ENCODE measurements around the gene RPL32.
"Not testable (repeated sequence)": the region's sequence is repeated elsewhere in the genome, so short reads cannot be mapped to it uniquely, and the experiment has no call there.

The RPL32 gene

DNA sequence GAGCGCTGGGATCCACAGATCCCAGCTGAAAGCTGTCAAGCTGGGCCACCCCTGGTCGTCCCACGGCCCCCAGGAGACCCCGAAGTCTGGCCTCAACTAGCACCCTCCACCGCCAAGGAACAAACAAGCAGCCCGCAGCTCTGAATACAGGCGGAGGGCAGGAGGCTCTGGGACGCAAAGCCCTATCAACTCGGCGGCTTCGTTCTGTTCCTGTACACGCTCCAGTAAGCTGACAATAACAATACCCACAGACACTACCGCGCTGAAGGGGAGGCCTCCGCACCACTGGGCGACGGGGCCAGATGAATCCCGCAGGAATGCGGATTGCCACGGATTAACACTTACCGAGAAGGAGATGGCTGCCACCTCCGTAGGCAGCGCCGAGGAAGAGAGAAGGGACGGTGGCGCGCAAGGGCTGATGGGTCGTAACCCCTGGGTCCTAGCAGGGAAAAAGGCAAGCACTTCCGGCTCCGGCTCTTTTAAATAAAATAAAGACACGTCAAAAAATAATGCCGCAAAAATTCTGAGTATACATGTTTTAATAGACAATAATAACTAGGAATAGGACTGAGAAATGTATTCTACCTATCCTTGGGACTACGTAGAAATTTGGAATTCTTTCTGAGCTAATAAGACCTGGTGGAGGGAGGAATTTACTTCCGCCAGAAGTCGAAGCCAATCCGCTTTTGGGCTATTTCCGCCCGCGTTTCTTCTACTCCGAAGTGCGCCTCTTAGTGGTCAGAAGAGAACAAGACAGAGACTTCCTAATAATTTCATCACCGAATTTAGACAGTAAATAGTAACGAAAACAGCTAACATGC is at the start of gene RPL32:
Gene RPL32, minus strand, starts transcription at position 417 of the 821 bp plus-strand sequence. CDS start 1,328 bp downstream, outside the sequence.
- DNase-seq (ENCODE audit: low read depth), result peak; percentile 68

DNA sequence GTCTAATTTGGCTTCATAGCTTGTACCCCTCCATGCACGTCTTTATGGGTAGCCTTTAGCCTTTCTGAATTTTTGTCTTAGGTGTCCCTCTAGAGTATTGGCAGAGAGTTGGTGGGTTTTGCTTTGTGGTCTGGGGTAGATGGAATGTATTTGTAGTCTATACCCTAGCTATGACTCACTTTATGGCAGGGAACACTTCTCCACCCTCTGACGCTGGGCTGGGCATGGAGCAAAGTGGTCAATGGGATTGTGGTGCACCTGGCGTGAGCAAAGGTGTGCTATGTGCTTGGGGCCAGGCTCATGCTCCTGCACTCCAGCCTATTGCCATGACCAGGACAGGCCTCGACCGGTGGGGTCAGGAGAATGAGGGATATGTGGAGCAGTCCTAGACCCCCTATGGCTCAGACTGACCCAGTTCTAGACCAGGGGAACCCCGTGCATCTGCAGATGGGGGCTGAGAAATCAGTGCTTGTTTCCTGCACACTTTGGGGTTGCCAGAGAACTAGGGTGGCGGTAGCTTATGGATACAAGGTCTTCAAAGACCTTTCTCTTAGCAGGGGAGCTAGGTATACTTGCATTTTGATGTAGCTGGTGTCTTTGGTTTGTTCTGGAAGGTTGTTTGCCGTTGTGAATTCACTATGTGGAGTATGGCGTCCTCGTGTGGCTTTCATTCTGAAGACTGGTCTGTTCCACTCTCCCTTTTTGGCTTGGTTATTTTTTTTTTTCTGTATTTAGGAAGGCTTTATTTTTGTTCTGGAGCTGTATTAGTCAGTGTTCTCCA is 49.4 kb upstream of the RPL32 start:
- DNase-seq (ENCODE audit: low read depth), result no peak

- no peak for DNase-seq (ENCODE audit: low read depth)
These were observed 45.4 kb upstream of the RPL32 start for GRCh38 chr3:12886736-12887135.

- DNase-seq (ENCODE audit: low read depth), result no peak
These were observed 44.8 kb upstream of the RPL32 start for GRCh38 chr3:12886106-12886679.

DNA sequence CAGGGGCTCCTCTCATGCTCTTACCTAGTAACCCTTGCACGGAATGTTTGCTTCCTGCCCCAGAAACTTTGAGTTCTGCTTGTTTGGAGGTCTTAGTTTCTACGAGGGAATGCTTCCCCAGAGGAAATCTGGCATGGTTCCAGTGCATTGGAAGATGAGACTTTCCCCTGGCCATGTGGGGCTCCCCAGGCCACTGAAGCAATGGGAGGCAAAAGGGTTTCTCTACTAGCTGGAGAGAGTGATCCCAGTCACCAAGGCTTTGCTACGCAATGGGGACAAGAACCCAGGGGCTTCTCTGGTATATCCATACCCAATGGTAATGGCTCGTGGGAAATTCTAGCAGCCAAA is 44.2 kb upstream of the RPL32 start:
- DNase-seq (ENCODE audit: low read depth), result no peak

GRCh38 chr3:12884790-12885582 is 43.6 kb upstream of the RPL32 start:
- DNase-seq (ENCODE audit: low read depth), result no peak

DNA sequence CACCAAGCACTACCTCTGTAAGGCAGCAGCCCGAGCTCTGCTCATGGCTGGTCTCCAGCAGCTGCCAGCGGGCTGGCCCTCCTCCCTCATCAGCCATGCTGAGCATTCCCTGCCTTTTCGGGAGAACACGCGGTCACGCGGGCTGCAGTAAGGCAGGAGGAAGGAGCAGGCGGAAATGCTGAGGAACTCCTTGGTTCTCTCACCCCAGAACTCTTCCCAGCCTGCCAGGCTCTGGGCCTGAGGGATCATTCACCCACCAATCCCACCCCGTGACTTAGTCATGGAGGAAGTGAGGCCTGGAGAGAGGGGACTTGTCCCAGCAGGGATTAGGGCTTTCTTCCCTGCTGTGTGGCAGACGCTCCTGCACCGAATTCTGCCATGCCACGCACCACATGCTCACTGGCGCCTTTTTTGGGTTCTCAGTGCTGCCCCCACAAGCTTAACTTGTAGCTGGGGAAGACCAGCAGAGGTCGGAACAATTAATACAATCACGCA is 42.9 kb upstream of the RPL32 start:
- DNase-seq (ENCODE audit: low read depth), result no peak

DNA sequence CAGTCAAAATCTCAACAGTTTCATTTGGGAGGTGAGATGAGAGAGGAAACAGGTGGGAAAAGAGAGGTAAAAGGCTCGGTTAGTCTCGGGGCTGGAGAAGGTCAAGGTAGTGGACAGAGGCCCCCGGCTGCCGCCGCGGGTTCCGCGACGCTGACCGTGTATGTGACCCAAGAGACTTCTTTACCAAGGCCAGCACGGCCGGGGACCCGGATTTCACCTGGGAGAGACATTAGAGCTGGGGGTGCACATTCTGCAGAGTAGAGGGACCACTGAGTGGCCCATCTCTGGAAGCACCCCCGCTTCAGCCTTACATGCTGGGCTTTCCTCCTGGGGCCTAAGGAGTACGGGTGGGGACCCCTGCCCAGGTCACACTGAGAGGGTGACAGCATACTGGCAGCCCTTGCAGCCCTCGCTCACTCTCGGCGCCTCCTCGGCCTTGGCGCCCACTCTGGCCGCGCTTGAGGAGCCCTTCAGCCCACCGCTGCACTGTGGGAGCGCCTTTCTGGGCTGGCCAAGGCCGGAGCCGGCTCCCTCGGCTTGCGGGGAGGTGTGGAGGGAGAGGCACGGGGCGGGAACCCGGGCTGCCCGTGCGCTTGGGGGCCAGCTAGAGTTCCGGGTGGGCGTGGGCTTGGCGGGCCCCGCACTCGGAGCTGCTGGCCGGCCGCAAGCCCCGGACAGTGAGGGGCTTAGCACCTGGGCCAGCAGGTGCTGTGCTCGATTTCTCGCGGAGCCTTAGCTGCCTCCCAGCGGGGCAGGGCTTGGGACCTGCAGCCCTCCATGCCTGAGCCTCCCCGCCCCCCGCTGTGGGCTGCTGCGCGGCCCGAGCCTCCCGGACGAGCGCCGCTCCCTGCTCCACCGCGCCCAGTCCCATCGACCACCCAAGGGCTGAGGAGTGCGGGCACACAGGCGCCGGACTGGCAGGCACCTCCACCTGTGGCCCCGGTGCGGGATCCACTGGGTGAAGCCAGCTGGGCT is 41.3 kb upstream of the RPL32 start:
- DNase-seq (ENCODE audit: low read depth), result no peak

DNA sequence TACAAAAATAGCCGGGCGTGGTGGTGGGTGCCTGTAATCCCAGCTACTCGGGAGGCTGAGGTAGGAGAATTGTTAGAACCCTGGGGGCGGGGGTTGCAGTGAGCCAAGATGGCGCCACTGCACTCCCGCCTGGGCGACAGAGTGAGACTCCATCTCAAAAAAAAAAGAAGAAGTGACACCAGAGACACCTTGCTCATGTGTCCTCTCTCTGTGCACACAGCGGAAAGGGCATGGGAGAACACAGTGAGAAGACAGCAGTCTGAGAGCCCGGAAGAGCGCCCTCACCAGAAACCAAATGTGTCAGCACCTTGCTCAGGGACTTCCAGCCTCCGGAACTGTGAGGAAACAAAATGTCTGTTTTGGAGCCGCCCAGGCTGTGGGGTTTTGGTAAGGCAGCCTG is 40.5 kb upstream of the RPL32 start:
- not testable (repeated sequence) for DNase-seq (ENCODE audit: low read depth)

- no peak for DNase-seq (ENCODE audit: low read depth)
These were observed 37.9 kb upstream of the RPL32 start for GRCh38 chr3:12879191-12879815.

DNA sequence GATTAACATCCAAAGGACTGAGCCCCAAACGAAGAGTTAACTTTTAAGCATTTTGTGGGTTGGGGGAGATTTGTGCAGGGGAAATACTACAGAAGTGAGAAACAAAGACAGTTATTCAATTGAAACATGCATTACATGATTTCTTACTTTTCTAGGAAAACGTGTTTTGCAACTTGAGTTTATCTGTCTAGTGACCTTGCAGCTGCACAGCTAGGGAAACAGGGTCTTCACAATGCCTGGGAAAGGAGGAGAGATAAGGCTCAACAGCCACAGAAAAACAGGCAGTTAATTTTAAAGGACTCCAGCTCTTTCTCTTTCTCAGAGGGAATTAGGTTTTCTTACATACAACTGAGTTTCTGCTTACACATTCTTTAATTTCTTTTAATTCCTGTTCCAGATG is 37.4 kb upstream of the RPL32 start:
- DNase-seq (ENCODE audit: low read depth), result not testable (repeated sequence)

DNA sequence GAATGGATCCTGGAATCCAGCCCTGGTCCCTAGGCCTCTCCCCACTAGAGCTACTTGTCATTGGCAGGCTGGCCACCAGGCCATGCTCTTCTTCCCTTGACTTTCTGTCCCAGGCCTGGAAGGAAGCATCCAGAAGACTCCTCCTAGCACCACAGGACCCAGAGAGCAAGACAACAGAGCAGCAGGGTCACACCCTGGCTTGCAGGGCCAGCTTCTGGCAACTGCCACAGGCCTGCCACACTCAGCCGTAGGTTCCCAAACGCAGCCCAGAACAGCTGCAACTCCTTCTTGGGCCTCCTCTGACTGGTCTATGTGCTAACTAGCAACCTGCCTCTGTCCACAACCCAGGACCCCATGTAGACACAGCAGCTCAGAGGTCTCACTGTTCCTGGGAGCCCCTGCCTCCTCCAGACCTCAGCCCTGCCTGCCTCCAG is 36.8 kb upstream of the RPL32 start:
- no peak for DNase-seq (ENCODE audit: low read depth)

DNA sequence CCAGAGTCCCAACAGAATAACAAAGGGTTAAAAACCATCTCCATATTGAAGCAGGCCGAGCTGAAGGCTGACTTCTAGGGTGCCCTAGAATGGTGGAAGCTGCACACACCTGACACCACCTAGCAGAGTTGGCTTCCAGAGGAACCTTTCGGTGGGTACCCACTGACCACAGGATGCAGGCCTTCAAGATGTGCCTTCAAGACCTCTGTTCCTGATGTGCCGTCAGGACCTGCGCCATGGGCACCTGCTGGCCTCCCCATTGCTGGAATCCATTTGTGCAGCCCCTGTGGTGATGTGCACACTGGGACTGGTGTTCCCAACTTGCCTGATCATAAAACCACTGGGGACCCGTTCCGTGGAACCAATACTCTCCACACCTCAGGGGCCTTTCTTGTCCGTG is 35.7 kb upstream of the RPL32 start:
- DNase-seq (ENCODE audit: low read depth), result no peak

DNA sequence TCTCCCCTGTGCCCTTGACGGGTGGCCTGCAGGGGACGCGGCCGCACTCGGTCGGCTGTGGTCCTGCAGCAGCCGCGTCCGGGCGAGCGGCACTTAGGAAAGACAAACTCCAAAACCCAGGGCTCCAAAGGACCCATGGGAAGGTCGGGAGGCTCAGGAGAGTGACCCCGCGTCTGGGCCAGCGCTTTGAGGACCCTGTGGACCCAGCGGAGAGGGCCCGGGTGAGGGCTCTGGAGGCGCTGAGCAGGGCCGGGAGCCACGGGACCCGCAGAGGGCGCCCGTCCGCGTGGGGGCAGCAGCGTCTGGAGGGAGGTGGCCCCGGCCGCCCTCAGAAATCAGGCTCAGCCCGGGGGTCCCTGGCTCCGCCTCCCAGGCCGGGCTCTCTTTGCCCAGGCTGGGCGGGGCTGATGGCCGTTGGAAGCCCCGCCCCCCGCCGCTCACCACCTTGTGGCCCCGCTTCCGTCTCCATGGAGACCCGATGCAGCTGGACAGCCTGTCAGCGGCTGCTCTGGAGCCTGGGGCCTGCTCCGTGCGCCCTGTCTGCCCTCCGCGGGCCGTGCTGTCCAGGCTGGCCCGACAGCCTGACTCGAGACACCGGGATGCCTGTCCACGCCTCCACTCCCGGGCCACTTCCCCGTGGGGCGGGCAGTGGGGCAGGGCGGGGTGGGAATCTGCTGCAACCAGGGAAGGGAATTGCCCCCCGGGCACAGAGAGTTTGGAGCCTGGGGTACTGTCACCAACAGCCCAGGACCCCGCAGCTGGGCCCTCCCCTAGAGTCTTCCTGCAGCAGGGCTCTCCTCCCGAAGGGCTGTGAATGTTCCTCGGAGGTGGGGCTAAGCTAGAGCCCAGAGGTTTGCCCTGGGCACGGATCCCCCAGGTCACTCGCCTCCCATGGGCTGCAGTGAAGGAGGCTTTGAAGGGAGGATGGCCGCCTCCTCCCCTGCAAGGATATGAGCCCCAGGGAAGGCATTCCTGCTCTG is 34.8 kb upstream of the RPL32 start:
- DNase-seq (ENCODE audit: low read depth), result no peak

GRCh38 chr3:12871404-12871983 is 30.1 kb upstream of the RPL32 start:
- no peak for DNase-seq (ENCODE audit: low read depth)

DNA sequence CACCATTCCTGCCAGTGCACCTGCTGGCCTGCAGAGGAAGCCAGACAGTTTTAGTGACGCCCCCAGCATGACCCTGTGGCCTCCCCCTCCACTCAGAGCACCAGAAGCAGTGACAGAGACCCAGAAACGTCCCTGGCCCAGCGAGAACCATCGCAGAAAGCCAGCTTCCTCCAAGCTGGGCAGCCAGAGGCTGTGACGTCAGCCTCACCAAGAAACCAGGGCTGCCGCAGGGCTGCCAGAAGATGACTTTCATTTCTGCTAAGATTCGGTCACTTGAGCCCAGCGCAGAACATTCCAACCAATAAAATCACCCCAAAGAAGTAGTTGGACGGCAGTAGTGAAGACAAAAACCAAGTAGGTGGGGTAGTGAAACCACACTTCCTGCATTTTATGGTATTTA is 29.6 kb upstream of the RPL32 start:
- no peak for DNase-seq (ENCODE audit: low read depth)

GRCh38 chr3:12869035-12869621 is 27.8 kb upstream of the RPL32 start:
- no peak for DNase-seq (ENCODE audit: low read depth)
